Body of pancreas (tissue), 4 donors: ENCODE data around the gene TUBGCP6. TPM values are rescaled to one million over a fixed set of nuclear protein-coding genes. Genes with fewer than 3 reads are reported as not detected.

Experiments used
- ATAC-seq: fragments of 150-250 bp; one replicate; pipeline ENCODE4 v1.9.1; 2016
- DNase-seq, 4 donors: peaks; one replicate each; pipeline ENCODE4 v3.0.0-alpha.2; 2019
- H3K27ac ChIP-seq, 4 donors: fragments of 200-600 bp; sonication (generic); 1 replicate in 3 of 4; 2 replicates in 1 of 4; pipeline versions ENCODE4 v1.5.1 to v1.6.1; 2016 to 2019; ENCODE audit warnings: mild to moderate bottlenecking in 1 of 4, mixed read lengths in 1 of 4, moderate library complexity in 1 of 4
- H3K27me3 ChIP-seq, 2 donors: fragments of 200-600 bp; sonication (generic); one replicate each; pipeline ENCODE4 v1.6.0; 2016; ENCODE audit warnings: mild to moderate bottlenecking in 1 of 2
- H3K36me3 ChIP-seq, 2 donors: fragments of 200-600 bp; sonication (generic); replicated peaks in 1 of 2; 2 replicates each; pipeline ENCODE4 v1.5.1; 2016; ENCODE audit warnings: low read depth in 2 of 2; ENCODE audit not compliant: insufficient read depth in 1 of 2
- H3K4me1 ChIP-seq: fragments of 200-600 bp; sonication (generic); one replicate; pipeline ENCODE4 v1.6.0; 2016
- H3K4me3 ChIP-seq, 2 donors: fragments of 200-600 bp; sonication (generic); 1 replicate in 1 of 2; 2 replicates in 1 of 2; pipeline ENCODE4 v1.5.1; 2016 to 2019
- H3K9me3 ChIP-seq, 3 donors: fragments of 200-600 bp; sonication (generic); 1 replicate in 2 of 3; 2 replicates in 1 of 3; pipeline ENCODE4 v1.5.1; 2016
- CTCF ChIP-seq, 7 experiments: fragments of 450-650 bp in 4 of 7; fragments of 200-600 bp in 3 of 7; sonication (generic) in 3 of 7; IDR thresholded peaks; one replicate each; pipeline ENCODE4 v1.5.1; 2016 to 2019; ENCODE audit warnings: antibody characterized with exemption in 7 of 7
- POLR2A ChIP-seq, 3 donors: fragments of 450-650 bp; IDR thresholded peaks; one replicate each; pipeline ENCODE4 v1.6.1; 2016; ENCODE audit warnings: antibody characterized with exemption in 3 of 3, mild to moderate bottlenecking in 2 of 3
- WGBS, 2 donors: methylation state at CpG; one replicate each; pipeline ENCODE4 v1.1.5; 2017; 5-methylcytosine and 5-hydroxymethylcytosine counted together
- intact Hi-C: fragments of 100-400 bp; cut with DNase I; formaldehyde crosslinking; loops from one replicate; pipeline ENCODE4 v1.15.1; 2023
- total RNA-seq, 2 donors: library from RNA; depleted of rRNA; stranded (reverse); fragments of >200 nt; gene quantifications; one replicate each; pipeline ENCODE4 v1.1.0, GENCODE V29; 2016

TUBGCP6 gene
- total RNA-seq, 2 donors from 2014 or later, result 61.2 to 121 TPM

DNA sequence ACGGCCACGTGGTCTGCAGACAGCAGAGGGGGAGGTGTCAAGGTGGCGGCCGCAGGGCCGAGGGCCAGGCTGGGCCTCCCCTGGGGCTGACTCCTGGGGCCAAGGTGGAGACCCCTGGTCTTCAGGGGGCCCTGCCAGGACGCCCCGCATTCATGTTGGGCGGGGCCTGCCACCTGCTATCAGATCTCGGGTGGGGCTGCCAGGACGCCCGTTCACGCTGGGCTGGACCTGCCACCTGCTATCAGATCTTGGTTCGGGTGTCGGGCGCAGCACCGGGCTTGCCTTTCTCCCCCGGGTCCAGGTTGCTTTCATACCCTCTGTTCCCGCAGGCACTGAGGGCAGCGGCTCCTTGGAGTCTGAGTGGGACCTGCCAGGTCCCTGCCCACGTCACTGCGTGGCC is 41.5 kb upstream of the TUBGCP6 start:
- no peak for TF ChIP-seq CTCF (IDR thresholded peaks at IDR 0.05)
- peak overlapping the region in 2 of 4 donors; percentile 2 to 39 for H3K27ac ChIP-seq

GRCh38 chr22:50285568-50286229 is 40.9 kb upstream of the TUBGCP6 start:
- WGBS, 2 donors, result 95 to 96% methylated on average over 10 to 19 of the region's 34 CpGs
- H3K4me1 ChIP-seq, result peaks cover 42% of the 10 kb centered on the region
- no peaks in the 10 kb centered on the region for H3K27me3 ChIP-seq
- ATAC-seq, result no peak
- H3K27ac ChIP-seq, result peak overlapping the region in 3 of 4 donors; percentile 20 to 39 (median 21)
- TF ChIP-seq CTCF (IDR thresholded peaks at IDR 0.05), result no peak
- no peak for TF ChIP-seq POLR2A (IDR thresholded peaks at IDR 0.05)
- DNase-seq, result no peak
- intact Hi-C loops, result no loop called here
- H3K36me3 ChIP-seq, result peaks cover 23 to 33% of the 10 kb centered on the region in 2 donors
- H3K9me3 ChIP-seq, result no peaks in the 10 kb centered on the region
- H3K4me3 ChIP-seq, result no peak overlapping the region

More for the DNA sequence above, 41.5 kb upstream of the TUBGCP6 start:
- H3K9me3 ChIP-seq, result no peaks in the 10 kb centered on the region
- no peak for DNase-seq
- peaks cover 17 to 28% of the 10 kb centered on the region in 2 donors for H3K36me3 ChIP-seq
- intact Hi-C loops, result no loop called here
- no peak for ATAC-seq
- H3K27me3 ChIP-seq, result no peaks in the 10 kb centered on the region
- H3K4me1 ChIP-seq, result peaks cover 37% of the 10 kb centered on the region
- no peak overlapping the region for H3K4me3 ChIP-seq
- 80 to 86% methylated on average over 7 to 21 of the region's 21 CpGs for WGBS, 2 donors

DNA sequence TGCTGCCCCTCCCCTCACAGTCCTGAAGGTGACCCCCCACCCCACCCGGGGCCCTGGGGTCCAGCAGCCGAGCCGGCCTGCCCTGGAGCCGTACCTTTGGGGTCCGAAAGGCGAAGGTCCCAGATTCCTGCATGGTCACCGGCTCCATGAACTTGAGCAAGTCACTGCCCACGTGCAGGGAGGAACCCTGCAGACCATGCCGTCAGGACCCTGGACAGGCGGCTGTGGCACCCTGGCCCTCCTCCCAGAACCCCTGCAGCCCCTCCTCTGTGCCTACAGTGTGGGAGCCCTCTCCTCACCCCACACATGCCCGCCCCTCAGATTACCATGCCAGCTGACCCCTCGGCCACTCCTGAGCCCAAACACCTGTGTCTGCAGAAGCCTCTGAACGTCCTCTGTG is 39.7 kb upstream of the TUBGCP6 start:
- peak overlapping the region in 3 of 4 donors; percentile 41 to 89 (median 48) for H3K27ac ChIP-seq
- DNase-seq (no peak), ATAC-seq (no peak)
- intact Hi-C loops, result no loop called here
- TF ChIP-seq CTCF (IDR thresholded peaks at IDR 0.05), result no peak
- TF ChIP-seq POLR2A (IDR thresholded peaks at IDR 0.05), result no peak
- WGBS, 2 donors, result 88 to 90% methylated on average over 5 to 11 of the region's 13 CpGs
- peaks cover 42% of the 10 kb centered on the region for H3K4me1 ChIP-seq
- H3K9me3 ChIP-seq, result no peaks in the 10 kb centered on the region
- peaks cover 28 to 34% of the 10 kb centered on the region in 2 donors for H3K36me3 ChIP-seq
- H3K27me3 ChIP-seq, result no peaks in the 10 kb centered on the region
- H3K4me3 ChIP-seq, result no peak overlapping the region

GRCh38 chr22:50283821-50284220 is 39.0 kb upstream of the TUBGCP6 start:
- Histone ChIP-seq H3K9me3 (no peaks in the 10 kb centered on the region), H3K27me3 (no peaks in the 10 kb centered on the region), H3K36me3 (peaks cover 26 to 32% of the 10 kb centered on the region in 2 donors), H3K27ac (peak overlapping the region in 3 of 4 donors; percentile 75 to 89 (median 85)), H3K4me1 (peaks cover 42% of the 10 kb centered on the region), H3K4me3 (no peak overlapping the region)
- 91 to 93% methylated on average over 17 to 19 of the region's 30 CpGs for WGBS, 2 donors
- DNase-seq, result no peak
- ATAC-seq, result no peak
- TF ChIP-seq POLR2A (IDR thresholded peaks at IDR 0.05), result no peak
- TF ChIP-seq CTCF (IDR thresholded peaks at IDR 0.05), result no peak
- intact Hi-C loops, result no loop called here
